Spleen (tissue), 13 donors: ENCODE measurements around the gene RAPH1. TPM values are rescaled to one million over a fixed set of nuclear protein-coding genes. Genes with fewer than 3 reads are reported as not detected.
A peak's percentile ranks its signal among the peaks of the same experiment; 100 is the strongest.

Experiments
- DNase-seq: peaks from one replicate; pipeline ENCODE4 v3.0.0-alpha.2; 2020
- H3K27ac ChIP-seq, 8 donors: fragments of 200-600 bp; sonication (generic) in 7 of 8; 1 replicate in 4 of 8; 2 replicates in 4 of 8; pipeline versions ENCODE4 v1.5.0 to v1.8.0; 2016 to 2021; ENCODE audit warnings: inconsistent platforms in 4 of 8, mild to moderate bottlenecking in 4 of 8, moderate library complexity in 1 of 8
- H3K27me3 ChIP-seq, 7 donors: fragments of 200-600 bp; sonication (generic) in 6 of 7; replicated peaks in 1 of 7; 1 replicate in 4 of 7; 2 replicates in 3 of 7; pipeline versions ENCODE4 v1.5.0 to v1.8.0; 2016 to 2021; ENCODE audit warnings: inconsistent platforms in 3 of 7, mild to moderate bottlenecking in 1 of 7
- H3K36me3 ChIP-seq, 6 donors: fragments of 200-600 bp; sonication (generic) in 5 of 6; 1 replicate in 4 of 6; 2 replicates in 2 of 6; pipeline versions ENCODE4 v1.5.0 to v1.8.0; 2016 to 2021; ENCODE audit warnings: inconsistent platforms in 2 of 6
- H3K4me1 ChIP-seq, 6 donors: fragments of 200-600 bp; sonication (generic) in 5 of 6; 1 replicate in 3 of 6; 2 replicates in 3 of 6; pipeline versions ENCODE4 v1.5.0 to v1.8.0; 2016 to 2021; ENCODE audit warnings: inconsistent platforms in 3 of 6
- H3K4me3 ChIP-seq, 8 donors: fragments of 200-600 bp; sonication (generic) in 7 of 8; 1 replicate in 4 of 8; 2 replicates in 4 of 8; pipeline versions ENCODE4 v1.5.0 to v1.8.0; 2016 to 2021; ENCODE audit warnings: inconsistent platforms in 4 of 8, mild to moderate bottlenecking in 4 of 8, moderate library complexity in 2 of 8
- H3K9me3 ChIP-seq, 8 donors: fragments of 200-600 bp; sonication (generic) in 7 of 8; 1 replicate in 4 of 8; 2 replicates in 4 of 8; pipeline versions ENCODE4 v1.5.0 to v1.8.0; 2016 to 2021; ENCODE audit warnings: inconsistent platforms in 4 of 8
- CTCF ChIP-seq, 11 experiments: fragments of 200-600 bp in 7 of 11; fragments of 450-650 bp in 4 of 11; sonication (generic) in 4 of 11; IDR thresholded peaks in 8 of 11; conservative IDR thresholded peaks in 3 of 11; 1 replicate in 7 of 11; 2 replicates in 4 of 11; pipeline versions ENCODE4 v1.4.0 to v1.8.0; 2016 to 2021; ENCODE audit warnings: antibody characterized with exemption in 11 of 11, inconsistent platforms in 4 of 11, mild to moderate bottlenecking in 1 of 11
- POLR2A ChIP-seq, 3 donors: fragments of 450-650 bp; IDR thresholded peaks; one replicate each; pipeline ENCODE4 v1.5.1; 2017; ENCODE audit warnings: antibody characterized with exemption in 3 of 3, mild to moderate bottlenecking in 1 of 3
- POLR2AphosphoS5 ChIP-seq, 3 donors: sonication (generic); formaldehyde crosslinking; IDR thresholded peaks; one replicate each; pipeline ENCODE4 v1.5.1; 2017; ENCODE audit warnings: antibody characterized with exemption in 3 of 3
- WGBS, 5 donors: extraction: QIAGEN DNeasy Blood & Tissue Kit in 3 of 5; methylation state at CpG; one replicate each; pipeline versions ENCODE4 v1.1.5 to v1.1.7; 2013 to 2018; 5-methylcytosine and 5-hydroxymethylcytosine counted together
- intact Hi-C: fragments of 100-400 bp; cut with DNase I; formaldehyde crosslinking; loops from one replicate; pipeline ENCODE4 v1.15.0; 2023; ENCODE audit warnings: low total_unique reads
- long read RNA-seq, 2 donors: transcript quantifications; one replicate each; lab custom pipeline, GENCODE V29; 2026
- polyA plus RNA-seq, 3 donors: library from polyadenylated mRNA; stranded (reverse); fragments of 200-250 nt; gene quantifications; one replicate each; pipeline ENCODE4 v1.2.1, GENCODE V29; 2013
- total RNA-seq, 7 donors: library from RNA; depleted of rRNA in 3 of 7; stranded (reverse); fragments of >200 nt in 3 of 7; fragmentation: NEBNext Ultra II Directional in 4 of 7; extraction: Animal tissue kit (Norgen Biotek cat#: 25700) in 4 of 7; gene quantifications; one replicate each; pipeline versions ENCODE4 v1.1.0 to v1.2.1, GENCODE V29; 2016 to 2021
- donor health status: healthy with polysubstance abuse.
- donor health status: DM: no; HTN: no; CAD: no; lungs with moderate emphysema.
- donor health status: DM: no; HTN: no; CAD: no.
- donor health status: Bipolar disorder and iron deficiency.
- donor health status: healthy.
- donor health status: DM: no; HTN: no; CAD: no.
- donor health status: DM: yes; HTN: yes; CAD: no.

RAPH1 gene
- total RNA-seq, result 100 to 1,000 TPM in 4 of 7 donors, 10 to 100 TPM in 3; 49.4 to 138 (median 112) TPM
- polyA plus RNA-seq, result 1 to 10 TPM; 2.6 to 5.0 (median 2.7) TPM
- long read RNA-seq, donor 1, full-length matches to known transcripts, result 3 of 3 reads
- long read RNA-seq, donor 1, partial matches to known transcripts, result 0 of 3 reads
- long read RNA-seq, donor 1, other reads (novel, unspliced or antisense), result 0 of 3 reads
- long read RNA-seq, donor 2, full-length matches to known transcripts, result 2 of 17 reads
- long read RNA-seq, donor 2, partial matches to known transcripts, result 15 of 17 reads
- long read RNA-seq, donor 2, other reads (novel, unspliced or antisense), result 0 of 17 reads

DNA sequence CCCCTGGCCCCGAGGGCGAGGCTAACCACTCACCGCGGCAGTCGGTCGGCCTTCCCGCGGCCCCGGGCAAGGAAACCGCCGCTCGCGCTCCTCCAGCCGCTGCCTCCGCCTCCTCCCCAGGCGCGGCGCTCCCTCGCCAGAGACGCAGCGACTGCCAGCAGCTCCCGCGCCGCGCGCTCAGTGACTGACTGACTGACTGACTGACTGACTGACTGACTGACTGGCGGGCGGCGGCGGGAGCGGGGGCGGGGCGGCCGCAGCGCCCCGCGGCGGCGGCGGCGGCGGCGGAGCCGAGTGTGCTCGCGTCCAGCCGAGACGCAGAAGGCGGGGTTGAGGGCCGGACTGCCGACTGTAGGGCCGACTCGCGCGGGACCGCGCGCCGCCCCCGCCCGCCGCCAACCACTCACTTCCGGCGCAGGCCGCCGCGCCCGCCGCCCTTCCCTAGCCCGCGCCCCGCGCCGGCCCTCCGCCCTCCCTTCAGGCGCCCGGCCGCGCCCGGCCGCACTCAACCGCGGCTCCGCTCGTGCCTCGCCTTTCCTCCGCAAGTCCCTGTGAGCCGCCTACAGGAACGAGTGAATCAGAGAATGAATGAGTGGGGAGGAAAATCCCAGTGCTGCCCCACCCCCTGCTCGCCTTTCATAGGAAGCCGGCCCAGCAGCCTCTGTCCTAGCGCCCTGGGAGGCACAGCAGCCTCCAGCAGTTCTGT, at the start of gene RAPH1:
RAPH1 (minus strand) TSS at position 224 of the 706 bp plus-strand sequence. CDS start 39,948 bp downstream, outside the sequence.
- intact Hi-C loops, result no loop called here
- peak; percentile 88 for DNase-seq
- WGBS, 5 donors, result 0 to 2% (median 1%) methylated on average over 20 to 92 of the region's 92 CpGs
- no peaks in the 10 kb centered on the region for H3K36me3 ChIP-seq
- H3K27me3 ChIP-seq, result peaks cover 0 to 63% (median 11%) of the 10 kb centered on the region in 7 donors
- H3K4me3 ChIP-seq, result peak within 1 kb of the TSS; percentile 52 to 86 (median 76)
- peak within 1 kb of the TSS; percentile 75 to 95 (median 90) for H3K27ac ChIP-seq
- peaks cover 0 to 21% (median 3%) of the 10 kb centered on the region in 8 donors for H3K9me3 ChIP-seq
- peaks cover 0 to 31% (median 22%) of the 10 kb centered on the region in 6 donors for H3K4me1 ChIP-seq
- no peak for TF ChIP-seq CTCF (IDR thresholded peaks at IDR 0.05 in 8 of 11, conservative IDR thresholded peaks at IDR 0.05 in 3 of 11)
- peak; percentile 37 to 81 (median 78) for TF ChIP-seq POLR2AphosphoS5 (IDR thresholded peaks at IDR 0.05)

DNA sequence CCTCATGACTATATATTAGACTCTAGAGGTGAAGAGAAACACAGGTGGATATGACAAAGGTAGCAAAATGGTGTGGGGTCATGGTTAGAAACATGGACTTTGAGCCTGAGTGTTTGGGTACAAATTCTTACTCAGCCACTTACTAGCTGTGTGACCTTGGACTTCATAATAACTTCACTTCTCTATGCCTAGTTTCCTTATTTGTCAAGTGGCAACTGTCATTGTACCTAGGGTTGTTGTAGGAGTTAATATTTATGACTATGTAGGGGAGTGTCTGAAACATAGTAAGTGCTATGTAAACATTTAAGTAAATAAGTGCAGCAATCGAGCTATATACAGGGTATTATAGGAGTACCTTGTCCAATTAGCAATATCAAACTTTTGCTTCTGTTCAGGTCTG, 49.7 kb upstream of the RAPH1 start:
- no peak overlapping the region for H3K4me3 ChIP-seq
- TF ChIP-seq POLR2A (IDR thresholded peaks at IDR 0.05) (no peak), POLR2AphosphoS5 (IDR thresholded peaks at IDR 0.05) (no peak), CTCF (IDR thresholded peaks at IDR 0.05 in 8 of 11, conservative IDR thresholded peaks at IDR 0.05 in 3 of 11) (no peak)
- H3K36me3 ChIP-seq, result no peaks in the 10 kb centered on the region
- no peak overlapping the region for H3K27ac ChIP-seq
- intact Hi-C loops, result no loop called here
- DNase-seq, result no peak
- H3K27me3 ChIP-seq, result peaks cover 0 to 4% (median 0%) of the 10 kb centered on the region in 7 donors
- H3K4me1 ChIP-seq, result peaks cover 0 to 6% (median 0%) of the 10 kb centered on the region in 6 donors
- no peaks in the 10 kb centered on the region for H3K9me3 ChIP-seq
- 64 to 89% (median 80%) methylated on average over 1 of the region's 1 CpG for WGBS, 5 donors

DNA sequence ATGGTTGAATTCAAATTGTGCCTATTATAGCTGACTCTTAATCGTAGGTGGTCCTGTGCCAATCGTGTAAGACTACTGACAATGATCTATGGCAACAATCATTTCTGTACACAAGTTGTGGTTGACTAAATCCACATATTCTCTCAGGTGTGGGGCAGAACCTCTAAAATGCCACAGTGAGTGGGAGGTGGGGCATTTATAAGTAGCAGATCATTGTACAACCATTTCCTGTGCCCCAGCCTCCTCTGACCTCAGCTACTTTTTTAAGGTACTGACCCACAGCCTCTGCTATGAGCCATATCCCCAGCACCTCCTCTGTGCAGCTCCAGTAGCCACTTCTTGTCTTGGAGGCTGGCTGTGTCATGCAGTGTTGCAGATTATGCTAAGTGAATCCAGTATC, 48.6 kb upstream of the RAPH1 start:
- WGBS, 5 donors, result 37 to 67% (median 49%) methylated on average over 2 of the region's 2 CpGs
- peaks cover 0 to 6% (median 0%) of the 10 kb centered on the region in 6 donors for H3K4me1 ChIP-seq
- no peak overlapping the region for H3K4me3 ChIP-seq
- no peaks in the 10 kb centered on the region for H3K36me3 ChIP-seq
- no peaks in the 10 kb centered on the region for H3K27me3 ChIP-seq
- no peaks in the 10 kb centered on the region for H3K9me3 ChIP-seq
- no peak for DNase-seq
- no peak for TF ChIP-seq CTCF (IDR thresholded peaks at IDR 0.05 in 8 of 11, conservative IDR thresholded peaks at IDR 0.05 in 3 of 11)
- TF ChIP-seq POLR2AphosphoS5 (IDR thresholded peaks at IDR 0.05), result no peak
- TF ChIP-seq POLR2A (IDR thresholded peaks at IDR 0.05), result no peak
- no peak overlapping the region for H3K27ac ChIP-seq
- intact Hi-C loops, result no loop called here
